ENCODE data around the gene UBXN2A.

The UBXN2A gene

GRCh38 chr2:24046930-24047702 is 106.9 kb downstream of the UBXN2A start, which contains the start of gene WDCP:
Gene WDCP (minus strand): TSS chr2:24047391. CDS start chr2:24039494, 7,897 bp downstream.
- DNase-seq (ENCODE audit: low spot score) = peak; percentile 91

GRCh38 chr2:24047703-24048033 is 107.4 kb downstream of the UBXN2A start:
- DNase-seq (ENCODE audit: low spot score) = no peak

- no peak for DNase-seq (ENCODE audit: low spot score)
These were observed 108.7 kb downstream of the UBXN2A start for GRCh38 chr2:24048769-24049484.

GRCh38 chr2:24049485-24050021 is 109.3 kb downstream of the UBXN2A start, which contains the start of gene FKBP1B:
Gene FKBP1B (plus strand): TSS chr2:24049741. CDS start chr2:24049850, 109 bp downstream.
- peak; percentile 85 for DNase-seq (ENCODE audit: low spot score)

DNA sequence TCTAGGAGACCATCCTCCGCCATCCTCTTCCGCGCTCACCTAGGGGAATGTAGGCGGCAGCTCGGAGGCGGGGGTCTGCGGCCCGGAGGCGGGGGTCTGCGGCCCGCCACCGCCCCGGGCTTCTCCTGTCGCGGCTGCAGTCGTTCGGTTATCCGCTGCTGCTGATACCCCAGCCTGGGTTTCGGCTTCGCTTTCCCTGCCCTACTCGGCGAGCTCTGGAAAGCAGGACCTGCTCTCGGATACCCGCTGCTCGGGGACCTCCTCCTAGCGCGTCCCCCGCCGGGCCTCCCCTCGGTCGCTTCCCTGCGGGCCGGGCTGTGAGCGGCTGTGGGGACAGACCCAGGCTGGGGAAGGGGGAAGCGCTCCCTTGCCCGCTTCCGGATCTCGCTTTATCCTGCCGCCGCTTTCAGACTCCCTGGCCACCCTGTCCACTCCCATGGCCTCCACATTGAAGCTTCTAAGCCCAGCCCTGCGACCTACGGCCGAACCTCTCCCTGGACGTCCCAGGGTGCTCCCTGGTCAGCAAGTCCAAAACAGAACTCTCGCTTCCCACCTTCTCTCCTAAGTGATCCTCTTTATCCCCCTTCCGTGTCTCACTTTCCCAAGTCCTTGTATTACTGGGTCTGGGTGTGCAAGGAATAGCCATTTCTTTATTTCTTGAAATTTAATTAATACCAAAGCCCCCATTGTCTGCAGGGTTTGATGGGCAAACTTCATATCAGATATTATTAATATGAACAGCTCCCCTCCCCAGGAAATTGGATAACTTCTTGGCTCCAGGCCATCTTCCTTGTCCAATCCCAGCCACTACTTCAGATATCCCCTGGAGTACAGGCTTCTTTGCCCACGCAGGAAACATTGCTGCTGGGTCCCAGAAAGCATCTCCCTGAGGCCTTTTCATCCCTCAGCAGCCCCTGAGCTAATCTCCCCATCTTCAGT is 110.0 kb downstream of the UBXN2A start:
- DNase-seq (ENCODE audit: low spot score) = peak; percentile 39

DNA sequence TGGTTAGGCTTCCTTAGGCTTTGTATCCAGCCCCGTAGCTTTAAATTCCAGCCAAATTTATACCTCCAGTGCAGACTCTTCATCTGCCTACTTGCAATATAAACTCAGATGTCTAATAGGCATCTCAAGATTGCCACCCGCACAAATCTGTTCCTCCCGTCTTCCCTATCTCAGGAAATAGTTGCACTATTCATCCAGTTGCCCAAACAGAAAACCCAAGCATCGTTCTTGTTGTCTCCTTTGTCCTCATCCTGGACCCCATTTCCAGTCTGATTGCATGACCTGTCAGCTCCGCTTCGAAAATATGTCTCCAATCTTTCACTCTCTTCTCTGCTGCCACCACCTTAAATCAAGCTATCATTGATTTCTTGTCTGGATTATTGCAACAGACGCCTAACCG is 111.6 kb downstream of the UBXN2A start:
- DNase-seq (ENCODE audit: low spot score) = no peak

GRCh38 chr2:24052951-24053350 is 112.7 kb downstream of the UBXN2A start:
- no peak for DNase-seq (ENCODE audit: low spot score)

All from iPS-NIHi11 (cell line).